Renal pelvis (tissue), 12 donors: ENCODE measurements around the gene NODAL. TPM values are rescaled to one million over a fixed set of nuclear protein-coding genes. Genes with fewer than 3 reads are reported as not detected.
"Not testable (repeated sequence)": the region's sequence is repeated elsewhere in the genome, so short reads cannot be mapped to it uniquely, and the experiment has no call there.

Experiments used
- DNase-seq: peaks from one replicate; pipeline ENCODE4 v3.0.0-alpha.2; 2013
- long read RNA-seq, 16 experiments: transcript quantifications; one replicate each; lab custom pipeline, GENCODE V29; 2026
- polyA plus RNA-seq, 3 donors: library from polyadenylated mRNA; unstranded; fragments of 120-200 nt; gene quantifications; one replicate each; pipeline ENCODE4 v1.2.1, GENCODE V29; 2013; ENCODE audit not compliant: insufficient read length in 3 of 3

NODAL gene
- polyA plus RNA-seq = 1 to 10 TPM in 1 of 3 donors, under 1 TPM in 2; 0.14 to 1.1 (median 0.44) TPM
- long read RNA-seq, donor 1 = 0 reads
- long read RNA-seq, donor 2 = 0 reads
- long read RNA-seq, donor 3 = 0 reads
- long read RNA-seq, donor 4 = 0 reads
- long read RNA-seq, donor 5 = 0 reads
- long read RNA-seq, donor 6 = 0 reads
- long read RNA-seq, donor 7 = 0 reads
- long read RNA-seq, donor 8 = 0 reads
- long read RNA-seq, donor 9 = 0 reads
- long read RNA-seq, donor 10 = 0 reads
- long read RNA-seq, donor 11 = 0 reads
- long read RNA-seq, donor 12 = 0 reads
- long read RNA-seq, donor 13 = 0 reads
- long read RNA-seq, donor 14 = 0 reads
- long read RNA-seq, donor 15 = 0 reads
- long read RNA-seq, donor 16 = 0 reads

GRCh38 chr10:70441161-70441894 lies at the start of gene NODAL:
NODAL (minus strand) TSS chr10:70441681; CDS start chr10:70441667, 14 bp downstream.
- DNase-seq = no peak

- DNase-seq = no peak
Observed at GRCh38 chr10:70490142-70490541, 48.7 kb upstream of the NODAL start.

GRCh38 chr10:70487824-70488223 lies 46.3 kb upstream of the NODAL start:
- no peak for DNase-seq

GRCh38 chr10:70483872-70484271 lies 42.4 kb upstream of the NODAL start:
- DNase-seq = not testable (repeated sequence)

- DNase-seq = no peak
Observed at GRCh38 chr10:70482982-70483760, 41.7 kb upstream of the NODAL start.

- no peak for DNase-seq
Observed at GRCh38 chr10:70481831-70482530, 40.5 kb upstream of the NODAL start.

- DNase-seq = no peak
Observed at GRCh38 chr10:70481105-70481504, 39.6 kb upstream of the NODAL start.

GRCh38 chr10:70480239-70480861 lies 38.9 kb upstream of the NODAL start:
- no peak for DNase-seq

- DNase-seq = no peak
Observed at GRCh38 chr10:70479626-70480238, 38.3 kb upstream of the NODAL start.

GRCh38 chr10:70479165-70479581 lies 37.7 kb upstream of the NODAL start:
- DNase-seq = no peak

GRCh38 chr10:70478191-70479164 lies 37.0 kb upstream of the NODAL start, which contains the start of gene PALD1:
PALD1 (plus strand) TSS chr10:70478767; CDS start chr10:70525952, 47,185 bp downstream.
- DNase-seq = peak; percentile 81

GRCh38 chr10:70477661-70478162 lies 36.2 kb upstream of the NODAL start:
- no peak for DNase-seq

GRCh38 chr10:70476249-70477035 lies 35.0 kb upstream of the NODAL start:
- no peak for DNase-seq

GRCh38 chr10:70475661-70476060 lies 34.2 kb upstream of the NODAL start:
- DNase-seq = no peak

GRCh38 chr10:70474780-70475179 lies 33.3 kb upstream of the NODAL start:
- no peak for DNase-seq

GRCh38 chr10:70472799-70473454 lies 31.4 kb upstream of the NODAL start:
- DNase-seq = no peak

GRCh38 chr10:70466951-70467350 lies 25.5 kb upstream of the NODAL start:
- DNase-seq = no peak

GRCh38 chr10:70465832-70466231 lies 24.4 kb upstream of the NODAL start:
- no peak for DNase-seq
